CD4-positive, alpha-beta T cell treated with Interleukin-2 at 100 ng/mL for 4 hours (primary cell): ENCODE data around the gene TOMM7.
"Not testable (repeated sequence)": the region's sequence is repeated elsewhere in the genome, so short reads cannot be mapped to it uniquely, and the experiment has no call there.

ENCODE experiments used
- DNase-seq: peaks from one replicate; pipeline ENCODE4 v3.0.0-alpha.2; 2020; ENCODE audit warnings: low spot score

The TOMM7 gene

GRCh38 chr7:22821702-22822485, 755 bp downstream of the TOMM7 start:
- no peak for DNase-seq

- DNase-seq: no peak
These were observed 3.2 kb downstream of the TOMM7 start for GRCh38 chr7:22819476-22819875.

GRCh38 chr7:22814261-22815208, 8.1 kb downstream of the TOMM7 start:
- DNase-seq: no peak

GRCh38 chr7:22812353-22812752, 10.3 kb downstream of the TOMM7 start:
- no peak for DNase-seq

- DNase-seq: no peak
These were observed 10.8 kb downstream of the TOMM7 start for GRCh38 chr7:22811746-22812280.

- DNase-seq: no peak
These were observed 11.8 kb downstream of the TOMM7 start for GRCh38 chr7:22810843-22811242.

GRCh38 chr7:22809902-22810642, 12.6 kb downstream of the TOMM7 start:
- DNase-seq: no peak

GRCh38 chr7:22808140-22808539, 14.5 kb downstream of the TOMM7 start:
- no peak for DNase-seq

- no peak for DNase-seq
These were observed 15.9 kb downstream of the TOMM7 start for GRCh38 chr7:22806752-22807151.

GRCh38 chr7:22805227-22805626, 17.4 kb downstream of the TOMM7 start:
- no peak for DNase-seq

- not testable (repeated sequence) for DNase-seq
These were observed 19.8 kb downstream of the TOMM7 start for GRCh38 chr7:22802831-22803230.

GRCh38 chr7:22802426-22802825, 20.2 kb downstream of the TOMM7 start:
- no peak for DNase-seq

- no peak for DNase-seq
These were observed 20.7 kb downstream of the TOMM7 start for GRCh38 chr7:22801912-22802311.

GRCh38 chr7:22799633-22800032, 23.0 kb downstream of the TOMM7 start:
- DNase-seq: no peak

GRCh38 chr7:22793593-22794462, 28.8 kb downstream of the TOMM7 start:
- no peak for DNase-seq

- DNase-seq: no peak
These were observed 31.2 kb downstream of the TOMM7 start for GRCh38 chr7:22791204-22792158.

GRCh38 chr7:22790640-22791039, 32.0 kb downstream of the TOMM7 start:
- DNase-seq: not testable (repeated sequence)

GRCh38 chr7:22787951-22788350, 34.7 kb downstream of the TOMM7 start:
- DNase-seq: no peak

GRCh38 chr7:22786290-22786932, 36.2 kb downstream of the TOMM7 start:
- no peak for DNase-seq
